ENCODE results near the gene KIF16B. TPM values are rescaled to one million over a fixed set of nuclear protein-coding genes. Genes with fewer than 3 reads are reported as not detected.

The KIF16B gene
- total RNA-seq, 1 donor from 2014 or later = 9.1 TPM

DNA sequence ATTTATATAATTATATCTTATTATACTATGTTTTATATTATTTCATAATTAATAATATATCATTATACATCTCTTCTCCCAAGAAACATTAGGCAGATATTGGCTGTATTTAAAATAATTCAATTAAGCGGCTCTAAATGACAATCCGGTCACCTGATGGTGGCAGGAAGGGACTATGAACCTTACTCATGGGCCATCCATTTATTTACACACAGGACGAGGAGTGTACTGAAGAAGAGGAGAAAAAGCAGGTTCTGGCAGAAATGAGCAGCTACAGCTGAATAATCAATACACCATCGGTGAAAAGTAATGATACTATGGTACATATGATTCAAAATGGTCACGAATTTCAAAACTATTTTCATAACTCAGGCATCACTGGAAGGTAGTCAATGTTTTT is 277.7 kb downstream of the KIF16B start:
- H3K9me3 Mint-ChIP-seq = peaks cover 2% of the 10 kb centered on the region
- POLR2A ChIA-PET = no interaction called here
- H3K27me3 Mint-ChIP-seq = no peaks in the 10 kb centered on the region
- CTCF ChIA-PET = no interaction called here
- TF ChIP-seq, protein P1, sequence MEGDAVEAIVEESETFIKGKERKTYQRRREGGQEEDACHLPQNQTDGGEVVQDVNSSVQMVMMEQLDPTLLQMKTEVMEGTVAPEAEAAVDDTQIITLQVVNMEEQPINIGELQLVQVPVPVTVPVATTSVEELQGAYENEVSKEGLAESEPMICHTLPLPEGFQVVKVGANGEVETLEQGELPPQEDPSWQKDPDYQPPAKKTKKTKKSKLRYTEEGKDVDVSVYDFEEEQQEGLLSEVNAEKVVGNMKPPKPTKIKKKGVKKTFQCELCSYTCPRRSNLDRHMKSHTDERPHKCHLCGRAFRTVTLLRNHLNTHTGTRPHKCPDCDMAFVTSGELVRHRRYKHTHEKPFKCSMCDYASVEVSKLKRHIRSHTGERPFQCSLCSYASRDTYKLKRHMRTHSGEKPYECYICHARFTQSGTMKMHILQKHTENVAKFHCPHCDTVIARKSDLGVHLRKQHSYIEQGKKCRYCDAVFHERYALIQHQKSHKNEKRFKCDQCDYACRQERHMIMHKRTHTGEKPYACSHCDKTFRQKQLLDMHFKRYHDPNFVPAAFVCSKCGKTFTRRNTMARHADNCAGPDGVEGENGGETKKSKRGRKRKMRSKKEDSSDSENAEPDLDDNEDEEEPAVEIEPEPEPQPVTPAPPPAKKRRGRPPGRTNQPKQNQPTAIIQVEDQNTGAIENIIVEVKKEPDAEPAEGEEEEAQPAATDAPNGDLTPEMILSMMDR (IDR thresholded peaks at IDR 0.05) = no peak
- no peak overlapping the region for H3K4me3 Mint-ChIP-seq
- peaks cover 8% of the 10 kb centered on the region for H3K36me3 Mint-ChIP-seq (ENCODE audit: low read depth)
- ATAC-seq (ENCODE audit: low read depth) = no peak
- no peak for DNase-seq
- intact Hi-C loops (cut with micrococcal nuclease) = no loop called here
- no peaks in the 10 kb centered on the region for H3K4me1 Mint-ChIP-seq
- H3K27ac Mint-ChIP-seq = no peak overlapping the region

DNA sequence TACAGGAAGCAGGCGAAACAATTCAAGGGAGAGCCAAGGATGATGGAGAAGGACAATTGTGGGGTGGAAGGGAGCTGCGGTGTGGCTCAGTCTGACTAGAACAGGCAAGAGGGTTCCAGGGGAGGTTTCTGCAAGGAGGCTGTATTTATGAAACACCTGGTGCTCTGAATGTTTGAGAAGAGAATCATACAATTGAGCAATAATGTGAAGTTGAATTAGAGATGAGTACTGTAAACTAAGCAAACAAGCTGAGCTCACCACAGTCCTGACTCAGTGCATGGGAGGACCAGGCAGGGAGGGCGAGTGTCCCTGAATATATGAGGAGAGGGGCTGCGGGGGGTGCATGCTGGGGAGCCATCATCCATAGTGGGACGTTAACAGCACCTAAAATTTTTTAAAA is 279.7 kb downstream of the KIF16B start:
- Mint-ChIP-seq H3K27ac (no peak overlapping the region), H3K27me3 (no peaks in the 10 kb centered on the region), H3K4me3 (no peak overlapping the region), H3K9me3 (peaks cover 1% of the 10 kb centered on the region), H3K36me3 (ENCODE audit: low read depth) (peaks cover 10% of the 10 kb centered on the region), H3K4me1 (no peaks in the 10 kb centered on the region)
- ChIA-PET POLR2A (no interaction called here), CTCF (no interaction called here)
- DNase-seq (no peak), ATAC-seq (ENCODE audit: low read depth) (no peak)
- TF ChIP-seq, protein P1 (IDR thresholded peaks at IDR 0.05) = no peak
- intact Hi-C loops (cut with micrococcal nuclease) = no loop called here

DNA sequence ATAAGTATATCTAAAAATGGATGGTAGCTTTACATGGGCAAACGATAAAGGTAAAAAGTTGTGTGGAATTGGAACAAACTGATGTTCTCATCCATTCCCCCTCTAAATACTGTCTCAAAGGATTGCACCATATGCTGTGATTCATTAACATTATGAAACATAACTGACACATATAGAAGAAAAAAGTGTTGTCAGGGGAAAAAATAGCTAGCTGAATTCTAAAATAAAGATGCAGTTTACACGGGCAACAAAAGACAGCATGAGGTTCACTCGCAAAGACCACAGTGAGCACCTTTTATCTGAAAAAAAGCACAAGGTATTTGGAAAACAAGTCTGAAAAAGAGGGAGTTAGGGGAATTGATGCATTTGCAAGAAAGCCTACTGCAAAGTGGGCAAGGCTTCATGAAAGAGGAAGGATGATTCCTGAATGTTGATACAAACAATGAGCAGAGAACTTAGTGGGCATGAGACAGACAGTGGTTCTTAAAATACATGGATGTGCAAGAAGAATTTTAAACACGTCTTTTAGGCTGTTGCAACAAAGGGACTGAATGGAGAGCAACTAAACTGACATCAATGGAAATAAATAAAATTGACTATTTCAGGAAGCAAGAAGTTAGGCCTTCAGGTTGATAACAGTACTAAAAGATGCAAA is 280.9 kb downstream of the KIF16B start:
- POLR2A ChIA-PET = no interaction called here

DNA sequence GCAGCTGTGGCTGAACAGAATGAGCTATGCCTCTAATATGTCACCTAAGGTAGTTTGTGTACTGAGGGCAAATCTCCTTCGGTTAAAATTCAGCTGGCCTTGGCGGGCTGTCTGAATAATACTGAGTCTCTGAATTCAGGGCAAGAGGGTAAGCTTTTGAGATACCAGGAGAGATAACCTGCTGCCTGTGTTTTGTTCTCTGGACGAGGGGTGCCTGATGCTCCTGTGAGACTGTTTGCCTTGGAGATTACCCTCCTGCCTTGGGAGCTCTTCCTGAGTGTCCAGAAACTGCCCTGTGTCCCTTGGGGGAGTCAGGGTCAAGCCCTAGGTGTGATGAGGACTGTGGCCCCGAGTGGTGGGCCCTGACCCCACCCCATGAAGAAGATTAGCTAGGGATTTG is 282.9 kb downstream of the KIF16B start:
- Mint-ChIP-seq H3K4me1 (no peaks in the 10 kb centered on the region), H3K36me3 (ENCODE audit: low read depth) (peaks cover 8% of the 10 kb centered on the region), H3K4me3 (no peak overlapping the region), H3K27me3 (no peaks in the 10 kb centered on the region), H3K27ac (no peak overlapping the region), H3K9me3 (peaks cover 1% of the 10 kb centered on the region)
- ATAC-seq (ENCODE audit: low read depth) (no peak), DNase-seq (no peak)
- POLR2A ChIA-PET = no interaction called here
- CTCF ChIA-PET = no interaction called here
- intact Hi-C loops (cut with micrococcal nuclease) = no loop called here
- TF ChIP-seq, protein P1 (IDR thresholded peaks at IDR 0.05) = no peak

More for the DNA sequence above, 280.9 kb downstream of the KIF16B start:
- CTCF ChIA-PET = no interaction called here
- Mint-ChIP-seq H3K9me3 (peaks cover 1% of the 10 kb centered on the region), H3K4me3 (no peak overlapping the region), H3K36me3 (ENCODE audit: low read depth) (peaks cover 7% of the 10 kb centered on the region), H3K27ac (no peak overlapping the region), H3K27me3 (no peaks in the 10 kb centered on the region), H3K4me1 (no peaks in the 10 kb centered on the region)
- ATAC-seq (ENCODE audit: low read depth) (no peak), DNase-seq (no peak)
- intact Hi-C loops (cut with micrococcal nuclease) = no loop called here
- TF ChIP-seq, protein P1 (IDR thresholded peaks at IDR 0.05) = no peak

DNA sequence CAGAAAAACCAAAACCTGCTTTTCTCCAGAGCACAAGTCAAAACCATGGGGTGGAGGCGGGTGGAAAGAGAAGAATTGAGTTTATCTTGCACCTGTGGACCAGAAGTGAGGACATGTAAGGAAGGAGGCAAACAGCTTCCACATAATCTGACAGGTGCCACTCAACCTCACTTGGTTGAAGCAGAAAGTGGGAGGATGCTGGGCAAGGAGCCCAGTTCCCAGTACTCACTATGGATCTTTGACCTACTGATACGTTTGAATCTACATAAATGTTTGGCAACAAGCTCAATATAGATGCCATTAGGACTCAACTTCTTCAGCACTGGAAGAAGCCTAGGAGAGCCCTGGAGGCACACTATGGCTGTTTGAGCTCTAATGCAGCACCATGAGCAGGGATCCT is 285.5 kb downstream of the KIF16B start:
- peaks cover 5% of the 10 kb centered on the region for H3K4me1 Mint-ChIP-seq
- intact Hi-C loops (cut with micrococcal nuclease) = no loop called here
- H3K9me3 Mint-ChIP-seq = peaks cover 1% of the 10 kb centered on the region
- CTCF ChIA-PET = no interaction called here
- DNase-seq = no peak
- no peaks in the 10 kb centered on the region for H3K27me3 Mint-ChIP-seq
- peaks cover 10% of the 10 kb centered on the region for H3K36me3 Mint-ChIP-seq (ENCODE audit: low read depth)
- ATAC-seq (ENCODE audit: low read depth) = no peak
- no peak overlapping the region for H3K4me3 Mint-ChIP-seq
- POLR2A ChIA-PET = no interaction called here
- no peak overlapping the region for H3K27ac Mint-ChIP-seq
- TF ChIP-seq, protein P1 (IDR thresholded peaks at IDR 0.05) = no peak

Measured in activated B cell treated with CpG ODN at 0.5 μM for 24 hours (primary cell).